ENCODE data around the gene UQCRC2.

The UQCRC2 gene

DNA sequence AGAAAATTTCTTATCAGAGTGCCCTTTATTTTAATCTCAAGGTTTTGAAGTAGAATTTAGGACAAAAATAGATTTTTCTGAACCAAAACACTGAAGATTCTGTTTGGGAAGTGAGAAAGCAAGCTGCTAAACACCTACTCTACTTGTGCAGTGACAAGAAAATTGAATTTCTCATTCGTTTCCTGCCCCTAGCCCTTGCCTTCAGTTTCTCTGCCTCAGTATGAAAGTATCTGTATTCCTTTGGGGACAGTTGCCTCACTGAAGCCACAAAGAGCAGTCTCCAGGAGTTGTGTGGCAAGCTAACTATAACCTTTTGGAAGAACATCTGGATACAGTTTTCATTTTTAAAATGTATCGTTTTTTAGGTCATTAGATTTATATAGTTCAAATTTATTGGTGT is 74.5 kb downstream of the UQCRC2 start:
- DNase-seq (ENCODE audit: low read depth): peak; percentile 46
- no peak overlapping the region for H3K4me3 ChIP-seq (ENCODE audit: low read depth, low read length)
- no peak for TF ChIP-seq POLR2A (IDR thresholded peaks at IDR 0.05; ENCODE audit: extremely low read depth, insufficient read length)
- no peak for TF ChIP-seq MAX (IDR thresholded peaks at IDR 0.05; ENCODE audit: low read depth, low read length)
- TF ChIP-seq CTCF (IDR thresholded peaks at IDR 0.05; ENCODE audit: low read depth, low read length): no peak
- TF ChIP-seq MYC (IDR thresholded peaks at IDR 0.05; ENCODE audit: low read depth, low read length): no peak

DNA sequence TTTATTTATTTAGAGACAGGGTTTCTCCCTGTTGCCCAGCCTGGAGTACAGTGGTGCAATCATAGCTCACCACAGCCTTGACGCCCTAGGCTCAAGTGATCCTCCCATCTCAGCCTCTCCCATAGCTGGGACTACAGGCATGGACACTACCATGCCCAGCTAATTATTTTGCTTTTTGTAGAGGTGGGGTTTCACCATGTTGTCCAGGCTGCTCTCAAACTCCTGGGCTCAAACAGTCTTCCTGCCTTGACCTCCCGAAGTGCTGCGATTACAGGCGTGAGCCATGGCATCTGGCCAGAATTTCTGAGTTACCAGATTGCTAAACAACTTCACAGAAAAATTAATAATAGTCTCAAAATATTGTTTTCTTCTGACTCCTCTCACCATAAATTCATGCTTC is 76.5 kb downstream of the UQCRC2 start:
- H3K4me3 ChIP-seq (ENCODE audit: low read depth, low read length): no peak overlapping the region
- no peak for TF ChIP-seq MYC (IDR thresholded peaks at IDR 0.05; ENCODE audit: low read depth, low read length)
- no peak for DNase-seq (ENCODE audit: low read depth)

DNA sequence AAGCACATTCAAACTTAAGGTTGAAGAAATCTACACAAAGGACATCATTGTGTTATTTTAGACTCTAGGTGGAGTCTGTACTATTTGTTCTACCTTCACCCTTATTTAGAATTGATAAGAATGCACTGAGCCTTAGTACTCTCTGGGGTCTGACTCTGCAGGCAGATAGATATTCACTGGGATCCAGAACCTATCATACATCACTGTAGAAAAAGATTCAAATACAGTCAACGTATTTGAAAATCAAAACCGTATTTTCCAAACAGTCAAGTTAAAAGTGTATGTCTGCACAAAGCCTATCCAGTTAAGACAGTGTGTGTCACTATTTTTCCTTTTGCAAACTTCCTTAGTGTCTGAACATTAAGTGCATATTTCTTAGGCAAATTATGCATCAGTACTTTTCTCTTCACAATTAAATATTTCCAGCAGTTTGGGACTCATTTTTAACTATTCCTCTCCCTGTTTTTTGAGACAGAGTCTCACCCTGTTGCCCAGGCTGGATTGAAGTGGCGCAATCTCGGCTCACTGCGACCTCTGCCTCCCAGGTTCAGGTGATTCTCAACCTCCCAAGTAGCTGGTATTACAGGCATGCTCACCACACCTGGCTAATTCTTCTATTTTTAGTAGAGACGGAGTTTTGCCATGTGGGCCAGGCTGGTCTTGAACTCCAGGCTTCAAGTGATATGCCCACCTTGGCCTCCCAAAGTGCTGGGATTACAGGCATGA is 77.1 kb downstream of the UQCRC2 start:
- TF ChIP-seq POLR2A (IDR thresholded peaks at IDR 0.05; ENCODE audit: extremely low read depth, insufficient read length): no peak
- no peak for TF ChIP-seq MAX (IDR thresholded peaks at IDR 0.05; ENCODE audit: low read depth, low read length)
- TF ChIP-seq MYC (IDR thresholded peaks at IDR 0.05; ENCODE audit: low read depth, low read length): no peak
- no peak for TF ChIP-seq CTCF (IDR thresholded peaks at IDR 0.05; ENCODE audit: low read depth, low read length)

GRCh38 chr16:22031483-22032083 is 78.4 kb downstream of the UQCRC2 start:
- H3K4me3 ChIP-seq (ENCODE audit: low read depth, low read length): no peak overlapping the region
- DNase-seq (ENCODE audit: low read depth): peak; percentile 18
- TF ChIP-seq MAX (IDR thresholded peaks at IDR 0.05; ENCODE audit: low read depth, low read length) (no peak), POLR2A (IDR thresholded peaks at IDR 0.05; ENCODE audit: extremely low read depth, insufficient read length) (no peak), CTCF (IDR thresholded peaks at IDR 0.05; ENCODE audit: low read depth, low read length) (no peak), MYC (IDR thresholded peaks at IDR 0.05; ENCODE audit: low read depth, low read length) (no peak)

More for the DNA sequence above, 77.1 kb downstream of the UQCRC2 start:
- no peak for DNase-seq (ENCODE audit: low read depth)
- no peak overlapping the region for H3K4me3 ChIP-seq (ENCODE audit: low read depth, low read length)

All from NB4 (cell line).